HG02642 (cell line): Measurements from ENCODE around the gene TUBB8.
"Not testable (repeated sequence)": the region's sequence is repeated elsewhere in the genome, so short reads cannot be mapped to it uniquely, and the experiment has no call there.

Source experiments
- ATAC-seq: cut with Tn5 transposase; IDR thresholded peaks from one replicate; pipeline ENCODE4 v1.9.1; 2021; ENCODE audit warnings: mild to moderate bottlenecking; ENCODE audit not compliant: unreplicated experiment, poor library complexity

Gene TUBB8

GRCh38 chr10:49926-50325 lies 830 bp upstream of the TUBB8 start:
- not testable (repeated sequence) for ATAC-seq

GRCh38 chr10:47864-48263 lies 1.2 kb downstream of the TUBB8 start:
- ATAC-seq = not testable (repeated sequence)

- ATAC-seq = not testable (repeated sequence)
These were observed 35.8 kb downstream of the TUBB8 start for GRCh38 chr10:13315-13635.

GRCh38 chr10:12444-13314 lies 36.4 kb downstream of the TUBB8 start:
- ATAC-seq = not testable (repeated sequence)

GRCh38 chr10:11260-11659 lies 37.8 kb downstream of the TUBB8 start:
- ATAC-seq = not testable (repeated sequence)

- not testable (repeated sequence) for ATAC-seq
These were observed 38.7 kb downstream of the TUBB8 start for GRCh38 chr10:10261-10971.
